SK-N-SH (cell line): Measurements from ENCODE around the gene PLCH1. TPM values are rescaled to one million over a fixed set of nuclear protein-coding genes. Genes with fewer than 3 reads are reported as not detected.
A peak's percentile ranks its signal among the peaks of the same experiment; 100 is the strongest.

Source experiments
- CTCF ChIA-PET: fragments of 300-600, 350-600 bp; formaldehyde crosslinking; extraction: SDS; loops from one replicate; lab custom pipeline; 2021; lab: Yijun Ruan, JAX
- POLR2A ChIA-PET: fragments of 350-600 bp; sonication (Branson Sonifier 250); formaldehyde crosslinking; extraction: SDS; loops from one replicate; lab custom pipeline; 2020; ENCODE audit warnings: antibody characterized with exemption, inconsistent platforms; lab: Yijun Ruan, JAX
- DNase-seq: peaks from one replicate; pipeline ENCODE4 v3.0.0; 2012
- H2AFZ ChIP-seq: fragments of 200-600 bp; sonication (generic); 2 replicates; pipeline ENCODE4 v1.8.1; 2016; ENCODE audit warnings: antibody characterized with exemption, mild to moderate bottlenecking, low read depth
- H3F3A ChIP-seq: fragments of 200-600 bp; sonication (generic); replicated peaks from 2 replicates; pipeline ENCODE3; 2016; ENCODE audit warnings: antibody characterized with exemption, mild to moderate bottlenecking; ENCODE audit not compliant: insufficient read depth
- H3K27ac ChIP-seq, 2 experiments: fragments of 200-500 bp in 1 of 2; fragments of 200-600 bp in 1 of 2; sonication (Bioruptor generic) in 1 of 2; sonication (generic), shearing (Covaris generic) in 1 of 2; 2 replicates each; pipeline versions ENCODE4 v1.5.1 to v1.6.1; 2014 to 2016; ENCODE audit warnings: low read depth in 2 of 2, inconsistent platforms in 1 of 2, low read length in 1 of 2, mild to moderate bottlenecking in 1 of 2, mixed read lengths in 1 of 2
- H3K27me3 ChIP-seq: fragments of 200-600 bp; sonication (generic), shearing (Covaris generic); 2 replicates; pipeline ENCODE4 v1.6.1; 2016; ENCODE audit warnings: mixed run types; ENCODE audit not compliant: insufficient read depth
- H3K36me3 ChIP-seq, 2 experiments: fragments of 200-500 bp in 1 of 2; fragments of 200-600 bp in 1 of 2; sonication (Bioruptor generic) in 1 of 2; sonication (generic) in 1 of 2; replicated peaks in 1 of 2; 2 replicates each; pipeline versions ENCODE3 to v1.5.1; 2014 to 2016; ENCODE audit warnings: low read length in 1 of 2, mild to moderate bottlenecking in 1 of 2; ENCODE audit not compliant: insufficient read depth in 2 of 2, control insufficient read depth in 1 of 2
- H3K4me1 ChIP-seq, 2 experiments: fragments of 200-500 bp in 1 of 2; fragments of 200-600 bp in 1 of 2; sonication (Bioruptor generic) in 1 of 2; sonication (generic), shearing (Covaris generic) in 1 of 2; 2 replicates each; pipeline versions ENCODE4 v1.5.1 to v1.6.1; 2014 to 2016; ENCODE audit warnings: low read depth in 1 of 2, low read length in 1 of 2, mixed run types in 1 of 2; ENCODE audit not compliant: insufficient read depth in 2 of 2, control insufficient read depth in 1 of 2
- H3K4me2 ChIP-seq: fragments of 200-600 bp; sonication (generic), shearing (Covaris generic); 2 replicates; pipeline ENCODE4 v1.6.1; 2017; ENCODE audit warnings: mixed run types
- H3K4me3 ChIP-seq, 2 experiments: fragments of 200-500 bp in 1 of 2; fragments of 200-600 bp in 1 of 2; sonication (Bioruptor generic) in 1 of 2; sonication (generic), shearing (Covaris generic) in 1 of 2; 2 replicates each; pipeline versions ENCODE4 v1.5.1 to v1.8.1; 2014 to 2016; ENCODE audit warnings: low read depth in 2 of 2, inconsistent platforms in 1 of 2, low read length in 1 of 2, mild to moderate bottlenecking in 1 of 2, mixed read lengths in 1 of 2, moderate library complexity in 1 of 2
- H3K79me2 ChIP-seq: fragments of 200-600 bp; sonication (generic); 2 replicates; pipeline ENCODE4 v1.8.1; 2017; ENCODE audit warnings: mild to moderate bottlenecking; ENCODE audit not compliant: insufficient read depth
- H3K9ac ChIP-seq: fragments of 200-600 bp; sonication (generic); 2 replicates; pipeline ENCODE4 v1.6.1; 2017; ENCODE audit warnings: mixed run types
- H3K9me2 ChIP-seq: fragments of 200-600 bp; sonication (generic); 2 replicates; pipeline ENCODE4 v1.6.1; 2017; ENCODE audit warnings: mixed run types
- H3K9me3 ChIP-seq: fragments of 200-600 bp; sonication (generic); 2 replicates; pipeline ENCODE4 v1.6.1; 2017; ENCODE audit warnings: mixed run types, mild to moderate bottlenecking, moderate library complexity
- H4K20me1 ChIP-seq: fragments of 200-600 bp; sonication (generic); 2 replicates; pipeline ENCODE4 v1.6.1; 2017; ENCODE audit warnings: mild to moderate bottlenecking, mixed run types; ENCODE audit not compliant: insufficient read depth
- CTCF ChIP-seq: fragments of 200-600 bp; sonication (generic); IDR thresholded peaks from 2 replicates; pipeline ENCODE4 v1.6.1; 2017; ENCODE audit warnings: antibody characterized with exemption, mild to moderate bottlenecking, moderate library complexity
- EP300 ChIP-seq, 2 experiments: IDR thresholded peaks; 2 replicates each; pipeline versions ENCODE4 v1.4.0 to v1.6.1; 2012; ENCODE audit warnings: borderline replicate concordance in 1 of 2, low read depth in 1 of 2, low read length in 1 of 2
- EZH2phosphoT487 ChIP-seq: fragments of 200-600 bp; sonication (generic); IDR thresholded peaks from 2 replicates; pipeline ENCODE4 v1.6.1; 2017; ENCODE audit warnings: low read depth, mixed run types, mild to moderate bottlenecking, antibody characterized with exemption, moderate library complexity, borderline replicate concordance
- FOSL2 ChIP-seq: IDR thresholded peaks from 2 replicates; pipeline ENCODE4 v1.4.0; 2012; ENCODE audit warnings: low read depth, mild to moderate bottlenecking, moderate library complexity, borderline replicate concordance
- FOXJ3 ChIP-seq: sonication (generic); formaldehyde crosslinking; IDR thresholded peaks from 2 replicates; pipeline ENCODE4 v1.5.1; 2020; ENCODE audit warnings: mild to moderate bottlenecking, missing genetic modification reagents
- GATA2 ChIP-seq: sonication (generic); formaldehyde crosslinking; IDR thresholded peaks from 2 replicates; pipeline ENCODE4 v1.5.0; 2020; ENCODE audit warnings: mild to moderate bottlenecking, missing genetic modification reagents
- IRF3 ChIP-seq: fragments of 150-350 bp; IDR thresholded peaks from 2 replicates; pipeline ENCODE4 v1.6.1; 2016; ENCODE audit warnings: mild to moderate bottlenecking, low read depth, low read length
- JUND ChIP-seq: IDR thresholded peaks from 2 replicates; pipeline ENCODE4 v1.4.0; 2012
- MAX ChIP-seq: IDR thresholded peaks from 2 replicates; pipeline ENCODE4 v1.4.0; 2012; ENCODE audit warnings: low read depth
- MEF2A ChIP-seq: IDR thresholded peaks from 2 replicates; pipeline ENCODE4 v1.4.0; 2012; ENCODE audit warnings: low read depth, borderline replicate concordance
- NFIC ChIP-seq: IDR thresholded peaks from 2 replicates; pipeline ENCODE4 v1.4.0; 2012; ENCODE audit warnings: borderline replicate concordance
- NRF1 ChIP-seq: IDR thresholded peaks from 2 replicates; pipeline ENCODE4 v1.6.1; 2012; ENCODE audit warnings: low read depth, mild to moderate bottlenecking, low read length
- PBX3 ChIP-seq: IDR thresholded peaks from 2 replicates; pipeline ENCODE4; 2012
- POLR2AphosphoS5 ChIP-seq: IDR thresholded peaks from 2 replicates; pipeline ENCODE4 v1.6.1; 2012; ENCODE audit warnings: low read depth, low read length
- RAD21 ChIP-seq: IDR thresholded peaks from 2 replicates; pipeline ENCODE4 v1.6.1; 2012; ENCODE audit warnings: mild to moderate bottlenecking, low read length
- RFX5 ChIP-seq: IDR thresholded peaks from 2 replicates; pipeline ENCODE4 v1.6.1; 2012; ENCODE audit warnings: mild to moderate bottlenecking, improper control_type of control experiment, low read length
- SMC3 ChIP-seq: IDR thresholded peaks from 2 replicates; pipeline ENCODE4 v1.6.1; 2012; ENCODE audit warnings: low read depth, low read length, improper control_type of control experiment
- TEAD4 ChIP-seq: IDR thresholded peaks from 2 replicates; pipeline ENCODE4 v1.4.0; 2012; ENCODE audit warnings: mild to moderate bottlenecking, borderline replicate concordance; ENCODE audit not compliant: insufficient read depth
- YY1 ChIP-seq: IDR thresholded peaks from 2 replicates; pipeline ENCODE4 v1.4.0; 2012; ENCODE audit warnings: low read depth, mild to moderate bottlenecking
- ZBTB33 ChIP-seq: IDR thresholded peaks from 2 replicates; pipeline ENCODE4 v1.4.0; 2012; ENCODE audit warnings: low read depth, borderline replicate concordance
- WGBS: methylation state at CpG from one replicate; pipeline ENCODE4 v1.1.6; 2017; ENCODE audit warnings: low lambda C conversion rate; 5-methylcytosine and 5-hydroxymethylcytosine counted together
- polyA plus RNA-seq, 3 experiments: library from polyadenylated mRNA; depleted of rRNA; stranded (reverse); fragments of >200 nt; gene quantifications; 2 replicates each; pipeline ENCODE4 v1.2.3, GENCODE V29; 2012

Gene PLCH1
- polyA plus RNA-seq, 1 of the 3 experiments (the other 2 are of a cell fraction), result 0.26 TPM

GRCh38 chr3:155392138-155392537 is 352.7 kb downstream of the PLCH1 start:
- CTCF ChIA-PET, result interaction anchor here (3.5 kb wide), 1 partner anchor 10 kb away, joined by 21 read pairs; no protein-coding TSS in a partner anchor
- Histone ChIP-seq H3K4me2 (peak overlapping the region; percentile 36; the same call in 1 of the 2 replicates), H3K4me1 (peaks cover 7 to 24% of the 10 kb centered on the region in 2 experiments; a peak in 3 of 4 replicates), H4K20me1 (no peaks in the 10 kb centered on the region), H3K36me3 (no peaks in the 10 kb centered on the region), H3K9me3 (no peaks in the 10 kb centered on the region), H3K79me2 (no peaks in the 10 kb centered on the region), H3K9me2 (no peaks in the 10 kb centered on the region), H3K27me3 (no peaks in the 10 kb centered on the region), H2AFZ (no peak overlapping the region), H3K4me3 (no peak overlapping the region), H3K27ac (peak overlapping the region; percentile 80 to 97; a peak in 3 of 4 replicates), H3K9ac (no peak overlapping the region), H3F3A (peaks cover 10% of the 10 kb centered on the region)
- DNase-seq, result no peak
- POLR2A ChIA-PET, result no interaction called here
- WGBS, result 100% methylated on average over 1 of the region's 1 CpG
- TF ChIP-seq MAX, result no peak
- TF ChIP-seq MEF2A, result no peak
- no peak for TF ChIP-seq CTCF
- no peak for TF ChIP-seq FOSL2
- TF ChIP-seq RAD21, result no peak

GRCh38 chr3:155391551-155391958 is 353.3 kb downstream of the PLCH1 start:
- no peaks in the 10 kb centered on the region for H3K9me2 ChIP-seq
- peaks cover 10% of the 10 kb centered on the region for H3F3A ChIP-seq
- ChIA-PET CTCF (interaction anchor here (1.4 to 3.5 kb wide), 3 partner anchors 10 to 310 kb away, joined by 5 to 21 read pairs (median 7); no protein-coding TSS in a partner anchor), POLR2A (interaction anchor here (0.7 to 1.0 kb wide), 2 partner anchors 27 to 1768 kb away, joined by 3 to 5 read pairs; no protein-coding TSS in a partner anchor)
- no peaks in the 10 kb centered on the region for H3K79me2 ChIP-seq
- H3K9me3 ChIP-seq, result no peaks in the 10 kb centered on the region
- H3K27ac ChIP-seq, result peak overlapping the region; percentile 80 to 97
- no peak overlapping the region for H3K9ac ChIP-seq
- no peak overlapping the region for H2AFZ ChIP-seq
- no peaks in the 10 kb centered on the region for H3K27me3 ChIP-seq
- DNase-seq, result peak; percentile 21
- no peaks in the 10 kb centered on the region for H4K20me1 ChIP-seq
- no peaks in the 10 kb centered on the region for H3K36me3 ChIP-seq
- H3K4me1 ChIP-seq, result peaks cover 7 to 30% of the 10 kb centered on the region in 2 experiments; a peak in 3 of 4 replicates
- H3K4me2 ChIP-seq, result peak overlapping the region; percentile 36; the same call in 1 of the 2 replicates
- no peak overlapping the region for H3K4me3 ChIP-seq
- 3% methylated on average over 2 of the region's 2 CpGs for WGBS
- TF ChIP-seq JUND (0 out of 2 replicates have a peak, but pooled peaks have one; percentile 10), RFX5 (no peak), NFIC (0 out of 2 replicates have a peak, but pooled peaks have one; percentile 24), IRF3 (no peak), NRF1 (no peak), EP300 (IDR thresholded peaks at IDR 0.05; ENCODE audit: borderline replicate concordance in 1 of 2, low read depth in 1 of 2, low read length in 1 of 2) (peak; percentile 24 to 35; a peak in 2 of 4 replicates), YY1 (no peak), EZH2phosphoT487 (no peak), FOXJ3 (CRISPR knock-in tag) (no peak), TEAD4 (0 out of 2 replicates have a peak, but pooled peaks have one; percentile 13), ZBTB33 (no peak), POLR2AphosphoS5 (no peak), GATA2 (CRISPR knock-in tag) (no peak), PBX3 (peak; percentile 77), SMC3 (no peak)
